Nephron progenitor cell (in vitro differentiated cells): ENCODE results near the gene RNF38.
A peak's percentile ranks its signal among the peaks of the same experiment; 100 is the strongest.
"Not testable (repeated sequence)": the region's sequence is repeated elsewhere in the genome, so short reads cannot be mapped to it uniquely, and the experiment has no call there.

Source experiments
- DNase-seq: peaks from one replicate; pipeline ENCODE4 v3.0.0; 2021
- H3K27ac Mint-ChIP-seq: 2 replicates; pipeline ENCODE4 v1.8.0; 2021; ENCODE audit warnings: mild to moderate bottlenecking, moderate library complexity, mixed read lengths
- H3K27me3 Mint-ChIP-seq: 2 replicates; pipeline ENCODE4 v1.8.0; 2021; ENCODE audit warnings: mild to moderate bottlenecking, low read depth, mixed read lengths; ENCODE audit not compliant: poor library complexity
- H3K36me3 Mint-ChIP-seq: 2 replicates; pipeline ENCODE4 v1.8.0; 2021; ENCODE audit warnings: low read depth, mixed read lengths
- H3K4me1 Mint-ChIP-seq: 2 replicates; pipeline ENCODE4 v1.8.0; 2021; ENCODE audit warnings: mixed read lengths
- H3K4me3 Mint-ChIP-seq: 2 replicates; pipeline ENCODE4 v1.8.0; 2021; ENCODE audit warnings: mild to moderate bottlenecking, moderate library complexity, mixed read lengths
- H3K9me3 Mint-ChIP-seq: 2 replicates; pipeline ENCODE4 v1.8.0; 2021; ENCODE audit warnings: mild to moderate bottlenecking, moderate library complexity, mixed read lengths
- CTCF ChIP-seq: fragments of 200-600 bp; sonication (generic); IDR thresholded peaks from 2 replicates; pipeline ENCODE4 v1.5.0; 2021; ENCODE audit warnings: antibody characterized with exemption

RNF38 gene

GRCh38 chr9:36306471-36307306 is 93.4 kb downstream of the RNF38 start:
- H3K27ac Mint-ChIP-seq: no peak overlapping the region
- H3K36me3 Mint-ChIP-seq: no peaks in the 10 kb centered on the region
- no peak for DNase-seq

DNA sequence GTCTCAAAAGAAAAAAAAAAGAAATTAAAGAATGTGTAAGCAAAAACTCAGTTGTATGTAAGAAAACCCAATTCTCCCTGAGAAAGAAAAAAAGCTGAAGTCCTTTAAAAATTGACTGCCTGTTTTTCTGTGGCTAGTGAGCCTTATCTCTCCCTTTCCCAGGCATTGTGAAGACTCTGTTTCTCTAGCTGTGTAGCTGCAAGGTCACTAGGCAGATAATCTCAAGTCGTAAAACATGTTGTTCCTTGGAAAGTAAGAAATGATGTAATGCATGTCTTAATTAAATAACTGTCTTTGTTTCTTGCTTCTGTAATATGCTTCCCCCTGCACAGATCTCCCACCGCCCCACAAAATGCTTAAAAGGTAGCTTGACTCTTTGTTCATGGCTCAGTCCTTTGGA is 95.7 kb downstream of the RNF38 start:
- H3K4me3 Mint-ChIP-seq, H3K27me3 Mint-ChIP-seq, DNase-seq, H3K9me3 Mint-ChIP-seq: not testable (repeated sequence)
- H3K27ac Mint-ChIP-seq: peak overlapping the region; percentile 97
- H3K36me3 Mint-ChIP-seq: peaks cover 17% of the 10 kb centered on the region
- peaks cover 13% of the 10 kb centered on the region for H3K4me1 Mint-ChIP-seq

More at GRCh38 chr9:36306471-36307306, 93.4 kb downstream of the RNF38 start:
- no peaks in the 10 kb centered on the region for H3K9me3 Mint-ChIP-seq
- peaks cover 3% of the 10 kb centered on the region for H3K27me3 Mint-ChIP-seq
- no peak overlapping the region for H3K4me3 Mint-ChIP-seq
- peaks cover 13% of the 10 kb centered on the region for H3K4me1 Mint-ChIP-seq
- no peak for TF ChIP-seq CTCF

- no peaks in the 10 kb centered on the region for H3K9me3 Mint-ChIP-seq
- H3K4me3 Mint-ChIP-seq: no peak overlapping the region
- no peak overlapping the region for H3K27ac Mint-ChIP-seq
- TF ChIP-seq CTCF: no peak
- DNase-seq: no peak
- peaks cover 7% of the 10 kb centered on the region for H3K27me3 Mint-ChIP-seq
- H3K4me1 Mint-ChIP-seq: peaks cover 27% of the 10 kb centered on the region
- H3K36me3 Mint-ChIP-seq: peaks cover 25% of the 10 kb centered on the region
Observed at GRCh38 chr9:36301227-36301626, 98.8 kb downstream of the RNF38 start.

- TF ChIP-seq CTCF: no peak
- peaks cover 25% of the 10 kb centered on the region for H3K36me3 Mint-ChIP-seq
- H3K4me3 Mint-ChIP-seq: no peak overlapping the region
- H3K27ac Mint-ChIP-seq: peak overlapping the region; percentile 49
- no peak for DNase-seq
- peaks cover 17% of the 10 kb centered on the region for H3K4me1 Mint-ChIP-seq
- no peaks in the 10 kb centered on the region for H3K9me3 Mint-ChIP-seq
- H3K27me3 Mint-ChIP-seq: peaks cover 7% of the 10 kb centered on the region
Observed at GRCh38 chr9:36298566-36298965, 101.5 kb downstream of the RNF38 start.

DNA sequence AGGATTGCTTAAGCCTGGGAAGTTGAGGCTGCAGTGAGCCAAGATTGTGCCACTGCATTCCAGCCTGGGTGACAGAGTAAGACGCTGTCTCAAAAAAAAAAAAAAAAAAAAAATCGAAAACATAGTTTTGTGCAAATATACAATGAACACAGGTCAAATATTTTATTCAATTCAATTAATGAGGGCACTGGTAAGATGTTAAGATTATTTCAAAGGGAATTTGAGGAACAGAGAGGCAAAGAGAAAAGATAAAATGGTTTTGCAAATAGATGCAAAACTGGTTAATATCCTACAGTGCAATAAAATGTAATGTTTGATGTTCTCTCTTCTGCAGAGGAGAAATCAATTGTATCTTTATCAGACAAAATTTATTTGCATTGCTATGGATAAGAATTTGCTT is 102.3 kb downstream of the RNF38 start:
- no peak for DNase-seq
- Mint-ChIP-seq H3K4me1 (peaks cover 21% of the 10 kb centered on the region), H3K27me3 (peaks cover 7% of the 10 kb centered on the region), H3K27ac (no peak overlapping the region), H3K9me3 (no peaks in the 10 kb centered on the region), H3K4me3 (no peak overlapping the region), H3K36me3 (peaks cover 25% of the 10 kb centered on the region)
- no peak for TF ChIP-seq CTCF

DNA sequence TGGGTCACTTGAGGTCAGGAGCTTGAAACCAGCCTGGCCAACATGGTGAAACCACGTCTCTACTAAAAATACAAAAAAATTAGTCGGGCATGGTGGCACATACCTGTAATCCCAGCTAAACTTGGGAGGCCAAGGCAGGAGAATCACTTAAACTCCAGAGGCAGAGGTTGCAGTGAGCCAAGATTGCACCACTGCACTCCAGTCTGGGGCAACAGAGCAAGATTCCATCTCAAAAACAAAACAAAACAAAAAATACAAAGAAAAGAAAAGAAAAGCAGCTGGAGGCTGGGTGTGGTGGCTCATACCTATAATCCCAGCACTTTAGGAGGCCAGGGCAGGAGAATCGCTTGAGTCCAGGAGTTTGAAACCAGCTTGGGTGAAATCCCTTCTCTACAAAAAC is 105.1 kb downstream of the RNF38 start:
- Mint-ChIP-seq H3K4me1 (peaks cover 30% of the 10 kb centered on the region), H3K36me3 (peaks cover 14% of the 10 kb centered on the region)
- not testable (repeated sequence) for H3K27me3 Mint-ChIP-seq, H3K9me3 Mint-ChIP-seq, DNase-seq, H3K27ac Mint-ChIP-seq, H3K4me3 Mint-ChIP-seq

- no peak for DNase-seq
- Mint-ChIP-seq H3K27ac (peak overlapping the region; percentile 50), H3K9me3 (no peaks in the 10 kb centered on the region), H3K4me3 (no peak overlapping the region), H3K4me1 (peaks cover 25% of the 10 kb centered on the region), H3K36me3 (peaks cover 4% of the 10 kb centered on the region), H3K27me3 (peaks cover 2% of the 10 kb centered on the region)
- no peak for TF ChIP-seq CTCF
Observed at GRCh38 chr9:36293918-36294317, 106.2 kb downstream of the RNF38 start.
